Ovary (tissue), 9 donors: ENCODE measurements around the gene CCND3. TPM values are rescaled to one million over a fixed set of nuclear protein-coding genes. Genes with fewer than 3 reads are reported as not detected.
A peak's percentile ranks its signal among the peaks of the same experiment; 100 is the strongest.

Source experiments
- DNase-seq, 5 donors: peaks; one replicate each; pipeline ENCODE4 v3.0.0-alpha.2; 2019 to 2020
- H3K27ac ChIP-seq, 2 donors: fragments of 200-600 bp; one replicate each; pipeline versions ENCODE4 v1.5.1 to v1.8.0; 2019 to 2022
- H3K27me3 ChIP-seq: fragments of 200-600 bp; one replicate; pipeline ENCODE4 v1.8.0; 2022
- H3K36me3 ChIP-seq: fragments of 200-600 bp; sonication (generic); one replicate; pipeline ENCODE4 v1.5.1; 2019
- H3K4me1 ChIP-seq: one replicate; pipeline ENCODE4 v1.8.1; 2013; ENCODE audit warnings: mild to moderate bottlenecking, moderate library complexity; ENCODE audit not compliant: insufficient read depth
- H3K4me3 ChIP-seq: fragments of 200-600 bp; sonication (generic); one replicate; pipeline ENCODE4 v1.5.1; 2017
- H3K9me3 ChIP-seq, 2 donors: fragments of 200-600 bp in 1 of 2; sonication (generic) in 1 of 2; one replicate each; pipeline versions ENCODE4 v1.5.1 to v1.8.1; 2013 to 2019; ENCODE audit warnings: mild to moderate bottlenecking in 1 of 2, moderate library complexity in 1 of 2
- EP300 ChIP-seq: sonication (generic); formaldehyde crosslinking; IDR thresholded peaks from one replicate; pipeline ENCODE4 v1.6.1; 2017; ENCODE audit warnings: antibody characterized with exemption
- POLR2A ChIP-seq: fragments of 450-650 bp; IDR thresholded peaks from one replicate; pipeline ENCODE4 v1.6.1; 2017; ENCODE audit warnings: antibody characterized with exemption, mild to moderate bottlenecking, moderate library complexity
- WGBS, 3 donors: extraction: QIAGEN DNeasy Blood & Tissue Kit in 1 of 3; methylation state at CpG; one replicate each; pipeline versions ENCODE4 v1.1.5 to v1.1.7; 2013 to 2017; 5-methylcytosine and 5-hydroxymethylcytosine counted together
- intact Hi-C, 4 donors: fragments of 100-400 bp; cut with DNase I; formaldehyde crosslinking; loops; one replicate each; pipeline versions ENCODE4 v1.11.0 to v1.15.1; 2022 to 2023
- polyA plus RNA-seq, 2 donors: library from polyadenylated mRNA; stranded (reverse); fragments of 200-250 nt in 1 of 2; fragments of 350-450 nt in 1 of 2; fragmentation: Illumina TruSeq in 1 of 2; extraction: RNeasy Lipid Tissue Mini Kit (QIAGEN cat#74804) in 1 of 2; gene quantifications; one replicate each; pipeline ENCODE4 v1.2.3, GENCODE V29; 2013 to 2014
- total RNA-seq, 7 donors: library from RNA; depleted of rRNA in 2 of 7; stranded (reverse); fragments of >200 nt in 2 of 7; fragmentation: NEBNext Ultra II Directional in 3 of 7; extraction: Animal tissue kit (Norgen Biotek cat#: 25700) in 3 of 7; gene quantifications; one replicate each; pipeline versions ENCODE4 v1.1.0 to v1.2.4, GENCODE V29; 2016 to 2023
- TF ChIP-seq, protein P1 (sequence below), 3 donors: fragments of 450-650 bp in 2 of 3; fragments of 200-600 bp in 1 of 3; IDR thresholded peaks; one replicate each; pipeline versions ENCODE4 v1.5.1 to v1.8.0; 2016 to 2022; ENCODE audit warnings: antibody characterized with exemption in 3 of 3, mild to moderate bottlenecking in 1 of 3
- donor health status: DM: no; HTN: no; CAD: no; lungs with moderate emphysema.
- donor health status: DM: no; HTN: no; CAD: no.
- donor health status: Bipolar disorder and iron deficiency.
- donor health status: DM: yes; HTN: yes; CAD: no.
- donor health status: DM: no; HTN: no; CAD: no.
- donor health status: DM: yes; HTN: yes; CAD: no.

Gene CCND3
- total and polyA plus RNA-seq, 9 donors = 22.7 to 217 (median 53.7) TPM

DNA sequence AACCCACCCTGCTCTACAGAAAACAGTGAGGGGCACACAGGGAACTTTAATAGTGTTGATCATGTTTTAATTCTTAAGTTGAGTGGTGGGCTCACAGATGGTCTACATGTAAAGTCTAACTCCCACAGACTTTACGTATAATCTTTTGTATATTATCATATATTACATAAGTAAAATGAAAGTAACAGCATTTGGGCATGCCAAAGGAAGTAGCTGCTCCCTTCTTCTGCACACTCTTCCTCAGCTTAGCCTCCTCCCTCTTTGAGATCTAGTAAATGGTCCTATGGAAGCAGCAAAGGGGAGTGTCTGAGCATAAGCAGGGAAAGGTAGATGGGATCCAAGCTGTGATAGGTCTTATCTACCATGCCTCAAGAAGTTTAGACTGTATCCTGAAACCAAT, 31.9 kb downstream of the CCND3 start:
- intact Hi-C loops = loop anchor here in 1 of 4 donors (10.0 kb wide), 1 partner anchor 1235 kb away; no protein-coding TSS in a partner anchor
- H3K9me3 ChIP-seq = no peaks in the 10 kb centered on the region
- no peaks in the 10 kb centered on the region for H3K36me3 ChIP-seq
- DNase-seq = no peak
- no peaks in the 10 kb centered on the region for H3K4me1 ChIP-seq
- H3K27me3 ChIP-seq = no peaks in the 10 kb centered on the region
- TF ChIP-seq, protein P1, sequence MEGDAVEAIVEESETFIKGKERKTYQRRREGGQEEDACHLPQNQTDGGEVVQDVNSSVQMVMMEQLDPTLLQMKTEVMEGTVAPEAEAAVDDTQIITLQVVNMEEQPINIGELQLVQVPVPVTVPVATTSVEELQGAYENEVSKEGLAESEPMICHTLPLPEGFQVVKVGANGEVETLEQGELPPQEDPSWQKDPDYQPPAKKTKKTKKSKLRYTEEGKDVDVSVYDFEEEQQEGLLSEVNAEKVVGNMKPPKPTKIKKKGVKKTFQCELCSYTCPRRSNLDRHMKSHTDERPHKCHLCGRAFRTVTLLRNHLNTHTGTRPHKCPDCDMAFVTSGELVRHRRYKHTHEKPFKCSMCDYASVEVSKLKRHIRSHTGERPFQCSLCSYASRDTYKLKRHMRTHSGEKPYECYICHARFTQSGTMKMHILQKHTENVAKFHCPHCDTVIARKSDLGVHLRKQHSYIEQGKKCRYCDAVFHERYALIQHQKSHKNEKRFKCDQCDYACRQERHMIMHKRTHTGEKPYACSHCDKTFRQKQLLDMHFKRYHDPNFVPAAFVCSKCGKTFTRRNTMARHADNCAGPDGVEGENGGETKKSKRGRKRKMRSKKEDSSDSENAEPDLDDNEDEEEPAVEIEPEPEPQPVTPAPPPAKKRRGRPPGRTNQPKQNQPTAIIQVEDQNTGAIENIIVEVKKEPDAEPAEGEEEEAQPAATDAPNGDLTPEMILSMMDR (IDR thresholded peaks at IDR 0.05) = no peak
- no peak for TF ChIP-seq POLR2A
- no peak for TF ChIP-seq EP300
- WGBS, 3 donors = 95 to 100% (median 97%) methylated on average over 1 of the region's 1 CpG
- no peak overlapping the region for H3K4me3 ChIP-seq
- H3K27ac ChIP-seq = no peak overlapping the region

DNA sequence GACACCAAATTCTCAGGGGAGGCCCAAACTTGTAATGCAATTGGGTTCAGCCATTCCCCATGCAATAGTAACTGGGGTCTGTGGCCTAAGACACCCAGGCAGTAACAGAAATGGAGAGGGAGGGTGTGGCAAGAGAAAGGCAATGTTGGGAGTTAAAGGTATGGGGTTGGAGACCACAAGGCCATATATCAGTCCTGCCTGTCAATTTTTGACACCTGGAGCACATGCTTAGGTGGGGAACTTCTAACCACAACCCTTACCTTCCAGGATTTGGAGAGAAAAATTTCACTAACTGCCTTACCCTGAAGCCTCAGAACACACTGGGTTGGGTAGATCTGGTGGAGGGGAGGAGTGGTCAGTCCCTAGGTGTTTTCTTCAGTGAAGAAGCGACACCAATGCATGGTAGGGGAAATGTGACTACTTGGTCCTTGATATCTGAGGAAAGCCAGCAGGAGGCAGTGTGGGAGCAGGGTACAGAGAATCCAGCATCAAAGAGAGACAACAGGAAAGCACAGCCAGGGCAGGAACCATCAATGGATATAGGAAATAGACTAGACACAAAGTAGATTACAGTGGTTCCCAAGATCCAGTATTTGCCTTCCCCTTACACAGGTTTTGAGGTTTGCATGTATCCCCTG, 39.6 kb downstream of the CCND3 start:
- Histone ChIP-seq H3K27ac (no peak overlapping the region), H3K9me3 (no peaks in the 10 kb centered on the region), H3K4me1 (no peaks in the 10 kb centered on the region), H3K4me3 (no peak overlapping the region), H3K27me3 (no peaks in the 10 kb centered on the region), H3K36me3 (no peaks in the 10 kb centered on the region)
- intact Hi-C loops = no loop called here
- DNase-seq = no peak
- TF ChIP-seq EP300 (no peak), POLR2A (no peak)
- TF ChIP-seq, protein P1 (IDR thresholded peaks at IDR 0.05) = no peak
- 95 to 96% (median 95%) methylated on average over 1 of the region's 1 CpG for WGBS, 3 donors

DNA sequence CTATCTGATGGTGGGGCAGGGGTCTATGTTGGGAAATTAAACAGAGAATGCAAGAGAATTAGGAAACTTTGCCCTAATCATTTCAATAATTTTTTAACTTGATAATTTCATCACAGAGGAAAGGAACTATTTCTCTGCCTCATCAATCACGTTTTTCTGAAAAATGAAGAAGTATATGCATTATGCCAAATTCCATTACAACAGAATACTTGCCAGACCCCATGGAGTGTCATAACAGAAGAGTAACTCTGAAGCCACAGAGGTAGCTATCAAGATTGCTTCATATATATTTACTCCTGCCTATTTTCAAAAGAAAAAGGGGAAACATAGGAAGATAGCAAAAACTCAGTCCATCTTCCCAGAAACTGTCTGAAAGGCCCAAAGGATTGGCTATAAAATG, 40.7 kb downstream of the CCND3 start:
- intact Hi-C loops = no loop called here
- no peak for DNase-seq
- 82 to 90% (median 86%) methylated on average over 1 of the region's 1 CpG for WGBS, 3 donors
- H3K4me1 ChIP-seq = peaks cover 2% of the 10 kb centered on the region
- no peak overlapping the region for H3K27ac ChIP-seq
- no peaks in the 10 kb centered on the region for H3K27me3 ChIP-seq
- no peaks in the 10 kb centered on the region for H3K36me3 ChIP-seq
- H3K9me3 ChIP-seq = no peaks in the 10 kb centered on the region
- no peak for TF ChIP-seq POLR2A
- no peak for TF ChIP-seq EP300
- TF ChIP-seq, protein P1 (IDR thresholded peaks at IDR 0.05) = no peak
- H3K4me3 ChIP-seq = no peak overlapping the region

DNA sequence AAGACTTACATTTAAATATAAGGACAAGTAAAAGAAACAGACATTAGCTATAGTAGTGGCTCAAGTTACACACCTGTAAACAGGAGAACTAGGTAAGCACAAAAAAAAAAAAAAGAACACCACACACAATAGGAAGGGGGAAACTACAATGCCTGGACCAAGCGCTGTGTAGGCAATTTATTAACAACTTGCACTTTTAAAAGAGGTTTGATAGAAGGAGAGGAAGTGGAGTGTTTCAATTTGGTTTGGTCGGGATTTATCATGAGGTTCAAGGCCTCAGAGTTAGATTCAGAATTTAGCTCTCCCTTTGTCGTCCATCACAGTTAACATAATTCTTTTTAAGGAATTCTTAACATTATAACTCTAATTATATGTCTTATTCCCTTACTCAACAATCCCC, 45.3 kb downstream of the CCND3 start:
- TF ChIP-seq, protein P1 (IDR thresholded peaks at IDR 0.05) = no peak
- no peak for TF ChIP-seq POLR2A
- TF ChIP-seq EP300 = no peak
- peak overlapping the region; percentile 85 for H3K4me3 ChIP-seq
- peaks cover 3% of the 10 kb centered on the region for H3K4me1 ChIP-seq
- intact Hi-C loops = no loop called here
- H3K9me3 ChIP-seq = no peaks in the 10 kb centered on the region
- H3K27ac ChIP-seq = peak overlapping the region in 1 of 2 donors; percentile 67
- 25 to 36% (median 32%) methylated on average over 3 of the region's 3 CpGs for WGBS, 3 donors
- H3K27me3 ChIP-seq = no peaks in the 10 kb centered on the region
- H3K36me3 ChIP-seq = no peaks in the 10 kb centered on the region
- DNase-seq = no peak
